AG09309 (cell line): ENCODE results near the gene SFT2D3.

Experiments
- DNase-seq: peaks from one replicate; pipeline ENCODE4 v3.0.0-alpha.2; 2010; ENCODE audit warnings: low read depth
- H3K4me3 ChIP-seq: 2 replicates; pipeline ENCODE4 v1.5.1; 2011; ENCODE audit warnings: mild to moderate bottlenecking, low read depth, low read length, moderate library complexity; ENCODE audit not compliant: control insufficient read depth
- TF ChIP-seq, protein P1 (sequence below): IDR thresholded peaks from 2 replicates; pipeline ENCODE4 v1.5.1; 2011; ENCODE audit warnings: mild to moderate bottlenecking, low read depth, low read length, inconsistent platforms; ENCODE audit not compliant: insufficient read depth, control insufficient read depth; ENCODE audit errors: missing control alignments

SFT2D3 gene

DNA sequence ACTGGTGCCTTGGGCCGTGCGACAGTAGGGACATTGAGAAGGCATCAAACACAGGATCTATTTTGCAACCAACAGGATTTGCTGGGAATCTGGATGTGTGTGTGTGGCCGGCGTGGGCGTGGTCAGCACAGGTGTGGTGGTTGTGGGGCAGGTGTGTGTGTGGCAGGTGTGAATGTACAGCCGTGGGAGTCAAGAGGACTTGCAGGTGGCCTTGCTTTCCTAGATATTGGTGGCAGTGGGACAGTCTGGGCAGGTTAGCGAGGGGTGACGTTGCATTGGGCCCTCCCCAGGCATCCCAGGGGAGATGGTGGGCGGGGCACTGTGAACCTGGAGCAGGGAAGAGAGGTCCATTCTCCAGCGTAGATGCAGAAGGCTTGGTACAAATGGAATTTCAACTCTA is 22.8 kb upstream of the SFT2D3 start:
- no peak overlapping the region for H3K4me3 ChIP-seq
- DNase-seq: no peak
- TF ChIP-seq, protein P1, sequence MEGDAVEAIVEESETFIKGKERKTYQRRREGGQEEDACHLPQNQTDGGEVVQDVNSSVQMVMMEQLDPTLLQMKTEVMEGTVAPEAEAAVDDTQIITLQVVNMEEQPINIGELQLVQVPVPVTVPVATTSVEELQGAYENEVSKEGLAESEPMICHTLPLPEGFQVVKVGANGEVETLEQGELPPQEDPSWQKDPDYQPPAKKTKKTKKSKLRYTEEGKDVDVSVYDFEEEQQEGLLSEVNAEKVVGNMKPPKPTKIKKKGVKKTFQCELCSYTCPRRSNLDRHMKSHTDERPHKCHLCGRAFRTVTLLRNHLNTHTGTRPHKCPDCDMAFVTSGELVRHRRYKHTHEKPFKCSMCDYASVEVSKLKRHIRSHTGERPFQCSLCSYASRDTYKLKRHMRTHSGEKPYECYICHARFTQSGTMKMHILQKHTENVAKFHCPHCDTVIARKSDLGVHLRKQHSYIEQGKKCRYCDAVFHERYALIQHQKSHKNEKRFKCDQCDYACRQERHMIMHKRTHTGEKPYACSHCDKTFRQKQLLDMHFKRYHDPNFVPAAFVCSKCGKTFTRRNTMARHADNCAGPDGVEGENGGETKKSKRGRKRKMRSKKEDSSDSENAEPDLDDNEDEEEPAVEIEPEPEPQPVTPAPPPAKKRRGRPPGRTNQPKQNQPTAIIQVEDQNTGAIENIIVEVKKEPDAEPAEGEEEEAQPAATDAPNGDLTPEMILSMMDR: no peak

DNA sequence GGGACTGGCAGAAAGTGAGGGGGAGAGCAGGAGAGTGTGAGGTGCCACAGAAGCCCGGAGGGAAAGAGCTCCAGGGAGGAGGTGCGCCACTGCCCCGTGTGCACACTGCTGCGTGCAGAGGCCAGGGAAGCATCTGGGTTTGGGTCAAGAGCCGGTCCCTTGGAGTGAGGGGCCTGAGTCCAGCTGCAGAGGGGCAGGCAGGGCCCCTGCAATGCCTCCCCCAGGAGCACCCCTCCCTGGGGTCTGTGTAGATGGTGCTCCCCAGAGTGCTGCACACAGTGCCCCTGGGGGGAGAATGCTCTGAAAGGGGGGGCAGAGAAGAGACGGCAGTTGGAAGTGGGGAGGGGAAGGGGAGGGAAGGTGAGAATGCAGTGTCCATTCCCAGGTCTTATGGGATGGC is 22.3 kb upstream of the SFT2D3 start:
- TF ChIP-seq, protein P1: no peak
- H3K4me3 ChIP-seq: no peak overlapping the region
- DNase-seq: no peak

- TF ChIP-seq, protein P1: no peak
- no peak for DNase-seq
- H3K4me3 ChIP-seq: no peak overlapping the region
Measured at GRCh38 chr2:127679680-127680361, 21.5 kb upstream of the SFT2D3 start.

DNA sequence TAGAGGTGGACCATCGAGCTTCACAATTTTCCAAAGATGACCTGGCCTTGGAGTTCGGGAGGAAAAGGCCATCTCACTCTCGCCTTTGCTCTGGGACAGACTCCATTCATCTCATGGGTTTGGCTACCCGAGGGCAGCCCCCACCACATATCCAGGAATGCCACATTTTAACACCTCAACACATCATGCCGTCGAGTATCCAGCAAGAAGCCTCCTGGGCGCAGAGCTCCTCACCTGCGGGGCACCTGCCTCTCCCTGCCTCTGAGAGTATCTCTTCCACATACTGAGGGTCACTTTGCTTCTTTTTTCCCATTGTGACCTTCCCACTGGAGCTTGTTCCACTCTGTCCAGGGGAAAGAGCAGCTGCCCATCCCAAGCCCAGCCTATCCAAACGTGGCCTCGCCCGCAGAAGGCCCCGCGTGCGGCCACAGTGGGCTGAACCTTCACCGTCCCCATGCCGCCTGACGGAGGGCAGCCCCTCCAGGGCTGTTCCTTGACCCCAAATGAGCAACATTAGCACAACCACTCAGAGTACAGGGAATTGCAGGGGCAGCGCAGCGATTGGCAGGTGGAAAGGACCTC is 20.5 kb upstream of the SFT2D3 start:
- TF ChIP-seq, protein P1: no peak
- DNase-seq: no peak
- H3K4me3 ChIP-seq: no peak overlapping the region

DNA sequence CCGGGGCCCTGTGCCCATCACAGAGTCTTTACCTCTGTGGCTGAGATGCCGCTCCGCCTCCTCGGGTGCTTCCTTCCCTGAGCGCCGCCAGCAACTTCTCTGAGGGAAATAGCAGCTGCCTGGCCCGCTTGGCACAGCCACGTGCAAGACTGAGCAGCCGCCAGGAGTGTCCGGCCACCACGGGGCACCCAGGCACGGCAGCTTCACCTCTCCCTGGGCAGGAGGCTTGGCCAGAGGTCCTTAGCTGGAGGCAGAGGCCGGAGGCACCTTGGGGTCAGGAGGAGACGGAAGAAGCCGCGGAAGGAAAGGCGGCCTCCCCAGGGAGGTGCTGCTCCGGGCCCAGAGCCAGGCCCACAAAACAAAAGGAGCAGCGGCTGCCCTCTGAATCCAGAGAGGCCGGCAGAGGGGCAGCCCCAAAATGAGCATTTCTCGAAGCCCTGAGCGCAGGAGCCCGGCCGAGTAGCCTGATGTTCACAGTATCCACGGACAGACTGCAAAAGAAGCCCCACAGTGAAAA is 20.0 kb upstream of the SFT2D3 start:
- H3K4me3 ChIP-seq: no peak overlapping the region
- no peak for DNase-seq
- TF ChIP-seq, protein P1: no peak

DNA sequence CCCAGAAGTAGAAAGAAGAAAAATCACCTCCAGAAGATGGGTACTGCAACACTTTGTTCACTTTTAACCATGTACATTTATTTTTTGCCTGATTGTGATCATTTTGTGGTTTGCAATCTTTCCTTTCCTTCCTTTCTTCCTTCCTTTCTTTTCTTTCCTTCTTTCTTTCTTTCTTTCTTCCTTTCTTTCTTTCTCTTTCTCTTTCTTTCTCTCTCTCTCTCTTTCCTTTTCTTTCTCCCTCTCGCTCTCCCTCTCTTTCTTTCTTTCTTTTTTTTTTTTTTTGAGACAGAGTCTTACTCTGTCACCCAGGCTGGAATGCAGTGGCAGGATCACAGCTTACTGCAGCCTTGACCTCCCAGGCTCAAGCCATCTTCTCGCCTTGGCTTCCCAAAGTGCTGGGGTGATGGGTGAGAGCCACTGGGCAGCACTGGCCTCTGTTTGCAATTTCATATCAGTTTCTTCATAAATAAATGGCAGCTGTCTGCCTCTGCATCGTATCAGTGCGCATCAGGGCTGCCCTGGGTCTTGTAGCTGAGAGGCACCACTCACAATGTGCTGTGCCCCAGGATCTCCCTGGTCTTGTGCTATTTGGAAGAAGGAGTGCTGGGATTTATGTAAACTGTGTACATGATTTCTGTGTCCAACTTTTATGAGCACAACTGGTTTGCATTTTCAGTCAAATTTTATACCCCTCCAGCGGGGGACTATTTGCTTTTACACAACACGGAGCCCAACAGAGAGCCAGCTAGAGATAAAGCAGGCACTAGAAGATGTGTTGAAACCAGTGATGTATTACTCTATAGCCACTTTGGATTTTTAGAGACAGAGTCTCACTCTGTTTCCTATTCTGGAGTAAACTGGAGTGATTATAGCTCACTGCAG is 19.1 kb upstream of the SFT2D3 start:
- DNase-seq: no peak
- no peak overlapping the region for H3K4me3 ChIP-seq
- TF ChIP-seq, protein P1: no peak
